Fibroblast of lung (primary cell): ENCODE results near the gene SAXO1.

Source experiments
- EZH2 ChIP-seq: IDR thresholded peaks from 2 replicates; pipeline ENCODE4 v1.5.1; 2012; ENCODE audit warnings: low read length, control low read depth, mild to moderate bottlenecking; ENCODE audit errors: missing control alignments
- TF ChIP-seq, protein P1 (sequence below), 2 donors: IDR thresholded peaks in 1 of 2; conservative IDR thresholded peaks in 1 of 2; 1 replicate in 1 of 2; 2 replicates in 1 of 2; pipeline ENCODE4 v1.5.1; 2011 to 2012; ENCODE audit warnings: low read length in 2 of 2, control low read depth in 1 of 2, inconsistent platforms in 1 of 2, low read depth in 1 of 2, mild to moderate bottlenecking in 1 of 2

DNA sequence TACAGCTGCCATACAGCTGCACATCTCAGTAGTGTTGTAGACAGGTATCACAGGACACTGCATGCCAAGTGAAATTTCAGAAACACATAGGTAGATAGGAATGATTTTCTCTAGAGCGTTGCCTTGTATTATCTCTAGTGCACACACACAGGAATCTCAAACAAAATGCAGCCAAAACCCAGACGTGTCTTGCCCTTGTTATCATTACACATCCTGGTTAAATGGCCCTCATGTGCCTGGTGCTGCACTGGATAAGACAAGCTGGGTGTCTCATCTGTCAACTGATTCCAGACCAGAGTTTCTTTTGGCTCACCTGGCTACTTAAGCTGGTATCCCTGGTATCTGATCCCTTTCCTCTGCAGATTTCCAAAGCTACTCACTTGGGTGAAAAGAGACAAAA lies 59.7 kb downstream of the SAXO1 start:
- TF ChIP-seq, protein P1, sequence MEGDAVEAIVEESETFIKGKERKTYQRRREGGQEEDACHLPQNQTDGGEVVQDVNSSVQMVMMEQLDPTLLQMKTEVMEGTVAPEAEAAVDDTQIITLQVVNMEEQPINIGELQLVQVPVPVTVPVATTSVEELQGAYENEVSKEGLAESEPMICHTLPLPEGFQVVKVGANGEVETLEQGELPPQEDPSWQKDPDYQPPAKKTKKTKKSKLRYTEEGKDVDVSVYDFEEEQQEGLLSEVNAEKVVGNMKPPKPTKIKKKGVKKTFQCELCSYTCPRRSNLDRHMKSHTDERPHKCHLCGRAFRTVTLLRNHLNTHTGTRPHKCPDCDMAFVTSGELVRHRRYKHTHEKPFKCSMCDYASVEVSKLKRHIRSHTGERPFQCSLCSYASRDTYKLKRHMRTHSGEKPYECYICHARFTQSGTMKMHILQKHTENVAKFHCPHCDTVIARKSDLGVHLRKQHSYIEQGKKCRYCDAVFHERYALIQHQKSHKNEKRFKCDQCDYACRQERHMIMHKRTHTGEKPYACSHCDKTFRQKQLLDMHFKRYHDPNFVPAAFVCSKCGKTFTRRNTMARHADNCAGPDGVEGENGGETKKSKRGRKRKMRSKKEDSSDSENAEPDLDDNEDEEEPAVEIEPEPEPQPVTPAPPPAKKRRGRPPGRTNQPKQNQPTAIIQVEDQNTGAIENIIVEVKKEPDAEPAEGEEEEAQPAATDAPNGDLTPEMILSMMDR (conservative IDR thresholded peaks at IDR 0.05 in 1 of 2, IDR thresholded peaks at IDR 0.05 in 1 of 2; ENCODE audit: low read depth in 1 of 2, low read length in 2 of 2): no peak
- no peak for TF ChIP-seq EZH2
